TTC549 (cell line): Measurements from ENCODE around the gene PPP3R1.
"Not testable (repeated sequence)": the region's sequence is repeated elsewhere in the genome, so short reads cannot be mapped to it uniquely, and the experiment has no call there.

Experiments
- FAIRE-seq: peaks from 2 replicates; lab custom pipeline; 2012; peaks lifted over from hg19 to GRCh38; lab: Jason Lieb, UNC

The PPP3R1 gene

GRCh38 chr2:68185541-68186164 is 66.7 kb downstream of the PPP3R1 start:
- FAIRE-seq = no peak

GRCh38 chr2:68182902-68183301 is 69.4 kb downstream of the PPP3R1 start:
- FAIRE-seq = no peak

- FAIRE-seq = no peak
Observed at GRCh38 chr2:68178954-68179627, 73.2 kb downstream of the PPP3R1 start.

GRCh38 chr2:68178432-68178831 is 73.9 kb downstream of the PPP3R1 start:
- FAIRE-seq = no peak

GRCh38 chr2:68177541-68177940 is 74.8 kb downstream of the PPP3R1 start:
- no peak for FAIRE-seq

- FAIRE-seq = no peak
Observed at GRCh38 chr2:68176657-68177056, 75.7 kb downstream of the PPP3R1 start.

GRCh38 chr2:68175210-68175609 is 77.1 kb downstream of the PPP3R1 start:
- FAIRE-seq = not testable (repeated sequence)

GRCh38 chr2:68172990-68173700 is 79.2 kb downstream of the PPP3R1 start:
- FAIRE-seq = no peak

- FAIRE-seq = no peak
Observed at GRCh38 chr2:68172521-68172920, 79.8 kb downstream of the PPP3R1 start.

GRCh38 chr2:68171684-68172083 is 80.6 kb downstream of the PPP3R1 start:
- FAIRE-seq = no peak

- FAIRE-seq = no peak
Observed at GRCh38 chr2:68171146-68171545, 81.2 kb downstream of the PPP3R1 start.

- no peak for FAIRE-seq
Observed at GRCh38 chr2:68169308-68169707, 83.0 kb downstream of the PPP3R1 start.

GRCh38 chr2:68167186-68167585 is 85.1 kb downstream of the PPP3R1 start:
- no peak for FAIRE-seq

- FAIRE-seq = no peak
Observed at GRCh38 chr2:68163641-68164040, 88.7 kb downstream of the PPP3R1 start.

GRCh38 chr2:68158134-68158447 is 94.2 kb downstream of the PPP3R1 start:
- no peak for FAIRE-seq

- FAIRE-seq = peak; percentile 85
Observed at GRCh38 chr2:68157402-68158133, 94.8 kb downstream of the PPP3R1 start, which contains the start of gene PNO1. Gene PNO1, plus strand, starts transcription at chr2:68157888. Its CDS starts 47 bp downstream, at chr2:68157935.

- FAIRE-seq = no peak
Observed at GRCh38 chr2:68157002-68157401, 95.3 kb downstream of the PPP3R1 start.

GRCh38 chr2:68156419-68156818 is 95.9 kb downstream of the PPP3R1 start:
- FAIRE-seq = no peak

GRCh38 chr2:68155618-68156017 is 96.7 kb downstream of the PPP3R1 start:
- no peak for FAIRE-seq

GRCh38 chr2:68152681-68153347 is 99.5 kb downstream of the PPP3R1 start:
- no peak for FAIRE-seq

GRCh38 chr2:68151037-68151436 is 101.3 kb downstream of the PPP3R1 start:
- FAIRE-seq = no peak

- no peak for FAIRE-seq
Observed at GRCh38 chr2:68141875-68142274, 110.5 kb downstream of the PPP3R1 start.
